ENCODE results near the gene ACKR2.
A peak's percentile ranks its signal among the peaks of the same experiment; 100 is the strongest.

ACKR2 gene

GRCh38 chr3:42786212-42786611, 23.0 kb upstream of the ACKR2 start:
- CTCF ChIA-PET = interaction anchor here (0.7 to 1.2 kb wide), 2 partner anchors 29 to 44 kb away, joined by 3 to 5 read pairs; no protein-coding TSS in a partner anchor
- POLR2A ChIA-PET = no interaction called here
- Histone ChIP-seq H3K27ac (ENCODE audit: extremely low read depth, low read depth, low read length) (no peak overlapping the region), H3K4me3 (ENCODE audit: low read depth, low read length) (no peak overlapping the region), H3K9me3 (ENCODE audit: control insufficient read depth, insufficient read depth, low read depth, low read length) (no peaks in the 10 kb centered on the region), H3K4me1 (ENCODE audit: control insufficient read depth, insufficient read depth, low read length) (no peaks in the 10 kb centered on the region), H3K36me3 (ENCODE audit: control insufficient read depth in 2 of 2, insufficient read depth in 1 of 2, low read length in 2 of 2) (peaks cover 18 to 62% of the 10 kb centered on the region in 2 experiments)
- TF ChIP-seq BCL6B (tag by site-specific recombination; IDR thresholded peaks at IDR 0.05) (no peak), KLF17 (tag by site-specific recombination; IDR thresholded peaks at IDR 0.05) (no peak), ZNF362 (tag by site-specific recombination; IDR thresholded peaks at IDR 0.05) (no peak)

GRCh38 chr3:42786631-42787030, 22.6 kb upstream of the ACKR2 start:
- Histone ChIP-seq H3K4me3 (ENCODE audit: low read depth, low read length) (no peak overlapping the region), H3K27ac (ENCODE audit: extremely low read depth, low read depth, low read length) (no peak overlapping the region), H3K4me1 (ENCODE audit: control insufficient read depth, insufficient read depth, low read length) (no peaks in the 10 kb centered on the region), H3K36me3 (ENCODE audit: control insufficient read depth in 2 of 2, insufficient read depth in 1 of 2, low read length in 2 of 2) (peaks cover 18 to 66% of the 10 kb centered on the region in 2 experiments), H3K9me3 (ENCODE audit: control insufficient read depth, insufficient read depth, low read depth, low read length) (no peaks in the 10 kb centered on the region)
- CTCF ChIA-PET = interaction anchor here (0.7 kb wide), 1 partner anchor 29 kb away, joined by 3 read pairs; no protein-coding TSS in a partner anchor
- POLR2A ChIA-PET = no interaction called here
- TF ChIP-seq ZNF639 (tag by site-specific recombination; IDR thresholded peaks at IDR 0.05) = no peak
- TF ChIP-seq ZNF121 (tag by site-specific recombination; IDR thresholded peaks at IDR 0.05) = peak; percentile 69; the same call in 1 of the 2 replicates
- no peak for TF ChIP-seq ZSCAN30 (tag by site-specific recombination; IDR thresholded peaks at IDR 0.05)

- no peaks in the 10 kb centered on the region for H3K9me3 ChIP-seq (ENCODE audit: control insufficient read depth, insufficient read depth, low read depth, low read length)
- H3K4me1 ChIP-seq (ENCODE audit: control insufficient read depth, insufficient read depth, low read length) = no peaks in the 10 kb centered on the region
- TF ChIP-seq ZNF174 (tag by site-specific recombination; IDR thresholded peaks at IDR 0.05) = no peak
- TF ChIP-seq ZNF274 (IDR thresholded peaks at IDR 0.05; ENCODE audit: low read length) = no peak
- TF ChIP-seq ZNF274 (tag by site-specific recombination; IDR thresholded peaks at IDR 0.05; ENCODE audit: borderline replicate concordance) = no peak
- TF ChIP-seq ZNF146 (tag by site-specific recombination; IDR thresholded peaks at IDR 0.05) = no peak
- no peak for TF ChIP-seq GFI1B (tag by site-specific recombination; IDR thresholded peaks at IDR 0.05)
- peak; percentile 47; the same call in 1 of the 2 replicates for TF ChIP-seq OSR2 (tag by site-specific recombination; IDR thresholded peaks at IDR 0.05)
- no peak for TF ChIP-seq ZNF624 (tag by site-specific recombination; IDR thresholded peaks at IDR 0.05)
- TF ChIP-seq IKZF3 (tag by site-specific recombination; IDR thresholded peaks at IDR 0.05) = no peak
- 0 out of 2 replicates have a peak, but pooled peaks have one; percentile 43 for TF ChIP-seq PRDM6 (tag by site-specific recombination; IDR thresholded peaks at IDR 0.05)
- TF ChIP-seq ZNF23 (tag by site-specific recombination; IDR thresholded peaks at IDR 0.05; ENCODE audit: borderline replicate concordance) = no peak
- no peak for TF ChIP-seq ZNF416 (tag by site-specific recombination; IDR thresholded peaks at IDR 0.05)
- no peak for TF ChIP-seq ZNF580 (tag by site-specific recombination; IDR thresholded peaks at IDR 0.05)
- ChIA-PET CTCF (interaction anchor here (1.5 kb wide), 1 partner anchor 10 kb away, joined by 4 read pairs; no protein-coding TSS in a partner anchor), POLR2A (no interaction called here)
- H3K36me3 ChIP-seq (ENCODE audit: control insufficient read depth in 2 of 2, insufficient read depth in 1 of 2, low read length in 2 of 2) = peaks cover 22 to 48% of the 10 kb centered on the region in 2 experiments
- H3K27ac ChIP-seq (ENCODE audit: extremely low read depth, low read depth, low read length) = no peak overlapping the region
- no peak overlapping the region for H3K4me3 ChIP-seq (ENCODE audit: low read depth, low read length)
Observed at GRCh38 chr3:42790714-42791229, 18.5 kb upstream of the ACKR2 start.

Measured in HEK293 (cell line).